Measurements from ENCODE around the gene MRPL54.
"Not testable (repeated sequence)": the region's sequence is repeated elsewhere in the genome, so short reads cannot be mapped to it uniquely, and the experiment has no call there.

Gene MRPL54

GRCh38 chr19:3738477-3739220 is 23.8 kb upstream of the MRPL54 start:
- DNase-seq = no peak

- DNase-seq = no peak
Measured at GRCh38 chr19:3740431-3740830, 22.1 kb upstream of the MRPL54 start.

GRCh38 chr19:3743486-3743885 is 19.0 kb upstream of the MRPL54 start:
- no peak for DNase-seq

GRCh38 chr19:3745363-3746045 is 17.0 kb upstream of the MRPL54 start:
- no peak for DNase-seq

GRCh38 chr19:3746371-3747056 is 16.0 kb upstream of the MRPL54 start:
- DNase-seq = no peak

GRCh38 chr19:3748965-3749364 is 13.5 kb upstream of the MRPL54 start:
- no peak for DNase-seq

- no peak for DNase-seq
Measured at GRCh38 chr19:3750211-3750610, 12.3 kb upstream of the MRPL54 start.

- no peak for DNase-seq
Measured at GRCh38 chr19:3751236-3751635, 11.2 kb upstream of the MRPL54 start.

- no peak for DNase-seq
Measured at GRCh38 chr19:3752492-3752891, 10.0 kb upstream of the MRPL54 start.

GRCh38 chr19:3753631-3754410 is 8.7 kb upstream of the MRPL54 start:
- DNase-seq = no peak

GRCh38 chr19:3757705-3758104 is 4.8 kb upstream of the MRPL54 start:
- DNase-seq = not testable (repeated sequence)

GRCh38 chr19:3758297-3758696 is 4.2 kb upstream of the MRPL54 start:
- DNase-seq = not testable (repeated sequence)

GRCh38 chr19:3759482-3760254 is 2.8 kb upstream of the MRPL54 start:
- DNase-seq = peak in 2 of 58 donors; percentile 7 to 30

GRCh38 chr19:3760871-3761361 is 1.6 kb upstream of the MRPL54 start:
- no peak for DNase-seq

GRCh38 chr19:3761382-3762129 is 926 bp upstream of the MRPL54 start, which contains the start of gene APBA3:
TSS of gene APBA3 (minus strand) at chr19:3761692. CDS start at chr19:3760264, 1,428 bp downstream.
- DNase-seq = peak in 57 of 58 donors; percentile 32 to 93 (median 81)

- DNase-seq = no peak
Measured at GRCh38 chr19:3762130-3762473, 380 bp upstream of the MRPL54 start.

- no peak for DNase-seq
Measured at GRCh38 chr19:3765121-3765520, 2.6 kb downstream of the MRPL54 start.

- not testable (repeated sequence) for DNase-seq
Measured at GRCh38 chr19:3765757-3766156, 3.3 kb downstream of the MRPL54 start.

GRCh38 chr19:3766520-3766919 is 4.0 kb downstream of the MRPL54 start:
- no peak for DNase-seq

- no peak for DNase-seq
Measured at GRCh38 chr19:3767050-3767449, 4.6 kb downstream of the MRPL54 start.

Data from anterior cingulate cortex (tissue), 58 donors.